HFF-Myc (cell line): ENCODE measurements around the gene PLXNA3.

Experiments
- DNase-seq: peaks from one replicate; pipeline ENCODE4 v3.0.0-alpha.2; 2011; ENCODE audit warnings: low read depth; ENCODE audit errors: extremely low read depth
- H3K4me3 ChIP-seq: replicated peaks from 2 replicates; pipeline ENCODE4 v1.5.1; 2011; ENCODE audit warnings: low read depth, mild to moderate bottlenecking, control low read depth, low read length
- TF ChIP-seq, protein P1 (sequence below): IDR thresholded peaks from 2 replicates; pipeline ENCODE4 v1.5.1; 2012; ENCODE audit warnings: mild to moderate bottlenecking, low read depth, low read length, control low read depth; ENCODE audit errors: missing control alignments

PLXNA3 gene

DNA sequence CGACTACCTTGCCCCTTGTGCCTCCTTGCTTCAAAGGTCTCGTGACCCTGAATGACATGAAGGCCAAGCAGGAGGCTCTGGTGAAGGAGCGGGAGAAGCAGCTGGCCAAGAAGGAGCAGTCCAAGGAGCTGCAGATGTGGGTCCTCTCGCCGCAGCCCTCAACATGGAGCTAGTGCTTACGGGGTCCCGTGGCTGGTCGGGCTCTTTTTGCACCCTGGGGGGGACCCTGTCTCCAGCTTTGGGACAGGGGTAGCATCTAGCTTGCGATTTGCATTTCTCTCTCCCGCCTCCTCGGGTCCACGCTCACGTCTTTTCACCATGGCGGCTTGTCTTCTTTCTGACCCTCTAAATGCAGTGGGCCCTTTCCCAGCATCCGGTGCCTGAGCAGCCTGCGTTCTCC lies 12.3 kb upstream of the PLXNA3 start:
- TF ChIP-seq, protein P1, sequence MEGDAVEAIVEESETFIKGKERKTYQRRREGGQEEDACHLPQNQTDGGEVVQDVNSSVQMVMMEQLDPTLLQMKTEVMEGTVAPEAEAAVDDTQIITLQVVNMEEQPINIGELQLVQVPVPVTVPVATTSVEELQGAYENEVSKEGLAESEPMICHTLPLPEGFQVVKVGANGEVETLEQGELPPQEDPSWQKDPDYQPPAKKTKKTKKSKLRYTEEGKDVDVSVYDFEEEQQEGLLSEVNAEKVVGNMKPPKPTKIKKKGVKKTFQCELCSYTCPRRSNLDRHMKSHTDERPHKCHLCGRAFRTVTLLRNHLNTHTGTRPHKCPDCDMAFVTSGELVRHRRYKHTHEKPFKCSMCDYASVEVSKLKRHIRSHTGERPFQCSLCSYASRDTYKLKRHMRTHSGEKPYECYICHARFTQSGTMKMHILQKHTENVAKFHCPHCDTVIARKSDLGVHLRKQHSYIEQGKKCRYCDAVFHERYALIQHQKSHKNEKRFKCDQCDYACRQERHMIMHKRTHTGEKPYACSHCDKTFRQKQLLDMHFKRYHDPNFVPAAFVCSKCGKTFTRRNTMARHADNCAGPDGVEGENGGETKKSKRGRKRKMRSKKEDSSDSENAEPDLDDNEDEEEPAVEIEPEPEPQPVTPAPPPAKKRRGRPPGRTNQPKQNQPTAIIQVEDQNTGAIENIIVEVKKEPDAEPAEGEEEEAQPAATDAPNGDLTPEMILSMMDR, result no peak
- no peak for DNase-seq
- H3K4me3 ChIP-seq, result no peak overlapping the region

DNA sequence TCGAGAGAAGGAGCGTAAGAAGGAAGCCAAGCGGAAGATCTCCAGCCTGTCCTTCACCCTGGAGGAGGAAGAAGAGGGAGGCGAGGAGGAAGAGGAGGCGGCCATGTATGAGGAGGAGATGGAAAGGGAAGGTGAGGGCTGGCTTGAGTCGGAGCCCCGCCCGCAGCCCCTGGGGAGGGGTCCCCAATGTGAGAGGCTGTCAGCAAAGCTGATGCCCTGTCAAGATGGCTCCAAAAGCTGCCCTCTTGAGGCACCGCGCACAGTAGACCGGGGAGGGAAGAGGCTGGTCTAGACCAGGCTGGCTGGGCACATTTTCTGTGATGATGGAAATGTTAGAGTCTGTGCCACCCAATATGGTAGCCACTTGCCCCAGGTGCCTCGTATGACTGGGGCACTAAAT lies 11.7 kb upstream of the PLXNA3 start:
- DNase-seq, result no peak
- H3K4me3 ChIP-seq, result no peak overlapping the region
- TF ChIP-seq, protein P1, result no peak

DNA sequence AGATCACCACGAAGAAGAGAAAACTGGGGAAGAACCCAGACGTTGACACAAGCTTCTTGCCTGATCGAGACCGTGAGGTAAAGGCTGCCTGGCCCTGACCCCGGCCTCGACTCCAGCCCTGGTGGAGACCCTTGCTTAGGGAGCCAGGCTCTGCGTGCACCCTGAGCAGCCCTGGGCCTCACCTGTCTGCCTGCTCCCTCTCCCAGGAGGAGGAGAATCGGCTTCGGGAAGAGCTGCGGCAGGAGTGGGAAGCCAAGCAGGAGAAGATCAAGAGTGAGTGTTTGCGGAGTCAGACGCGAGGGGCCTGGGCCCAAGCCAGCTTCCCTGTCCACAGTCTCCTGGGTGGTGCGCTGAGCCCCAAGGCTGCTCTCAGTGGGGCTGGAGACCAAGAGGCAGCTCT lies 9.6 kb upstream of the PLXNA3 start:
- no peak overlapping the region for H3K4me3 ChIP-seq
- TF ChIP-seq, protein P1, result no peak
- no peak for DNase-seq

DNA sequence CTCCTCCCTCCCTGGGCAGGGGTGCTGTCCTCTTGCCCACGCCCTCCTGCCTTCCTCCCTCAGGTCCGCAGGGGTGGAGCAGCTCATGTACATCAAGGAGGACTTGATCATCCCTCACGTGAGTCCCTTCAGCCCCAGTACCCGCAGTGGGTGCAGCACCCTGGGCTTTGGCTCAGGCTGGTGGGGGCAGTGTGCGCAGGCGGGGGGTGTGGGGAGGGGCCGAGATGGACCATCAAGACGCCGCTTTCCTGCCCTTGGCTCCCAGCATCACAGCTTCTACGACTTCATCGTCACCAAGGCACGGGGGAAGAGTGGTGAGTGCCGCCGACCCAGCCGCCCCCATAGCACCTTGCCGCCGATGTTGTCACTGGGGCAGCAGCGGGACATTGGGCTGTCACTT lies 8.5 kb upstream of the PLXNA3 start:
- TF ChIP-seq, protein P1, result no peak
- H3K4me3 ChIP-seq, result no peak overlapping the region
- no peak for DNase-seq

DNA sequence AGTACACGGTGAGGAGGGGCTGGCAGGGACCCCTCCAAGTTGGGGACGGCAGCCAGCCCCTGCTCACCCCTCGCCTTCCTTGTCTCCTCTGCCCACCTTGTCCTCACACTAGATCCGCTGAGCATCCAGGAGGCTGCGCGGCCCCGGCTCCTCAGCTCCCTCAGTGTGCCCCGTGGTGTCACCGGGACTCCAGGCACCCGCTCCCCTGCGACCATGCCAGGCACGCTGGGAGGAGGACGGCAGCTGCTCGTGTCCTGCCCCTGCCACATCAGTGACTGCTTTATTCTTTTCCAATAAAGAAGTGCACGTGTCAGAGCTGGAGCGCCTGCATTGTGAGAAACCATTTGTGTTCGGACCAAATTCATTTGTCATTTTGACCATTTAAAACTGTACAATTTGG lies 7.8 kb upstream of the PLXNA3 start:
- H3K4me3 ChIP-seq, result no peak overlapping the region
- TF ChIP-seq, protein P1, result no peak
- no peak for DNase-seq

DNA sequence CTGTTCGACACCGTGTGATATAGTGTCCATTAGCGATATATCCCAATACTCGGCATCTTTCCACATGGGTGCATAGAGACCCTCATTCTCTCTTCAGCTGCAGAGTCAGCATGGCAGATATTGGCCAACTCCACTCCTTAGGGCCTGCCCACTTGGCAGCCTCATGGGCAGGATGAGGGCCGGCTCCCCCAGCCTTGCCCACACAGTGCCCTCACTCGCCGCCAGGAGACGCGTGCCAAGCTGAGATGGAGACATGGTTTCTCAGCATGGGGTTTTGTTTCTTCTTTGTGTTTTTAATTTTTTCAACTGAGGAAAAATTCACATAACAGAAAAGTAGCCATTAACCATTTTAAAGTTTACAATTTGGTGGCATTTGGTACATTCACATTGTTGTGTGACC lies 5.3 kb upstream of the PLXNA3 start:
- TF ChIP-seq, protein P1, result no peak
- no peak for DNase-seq
- H3K4me3 ChIP-seq, result no peak overlapping the region

DNA sequence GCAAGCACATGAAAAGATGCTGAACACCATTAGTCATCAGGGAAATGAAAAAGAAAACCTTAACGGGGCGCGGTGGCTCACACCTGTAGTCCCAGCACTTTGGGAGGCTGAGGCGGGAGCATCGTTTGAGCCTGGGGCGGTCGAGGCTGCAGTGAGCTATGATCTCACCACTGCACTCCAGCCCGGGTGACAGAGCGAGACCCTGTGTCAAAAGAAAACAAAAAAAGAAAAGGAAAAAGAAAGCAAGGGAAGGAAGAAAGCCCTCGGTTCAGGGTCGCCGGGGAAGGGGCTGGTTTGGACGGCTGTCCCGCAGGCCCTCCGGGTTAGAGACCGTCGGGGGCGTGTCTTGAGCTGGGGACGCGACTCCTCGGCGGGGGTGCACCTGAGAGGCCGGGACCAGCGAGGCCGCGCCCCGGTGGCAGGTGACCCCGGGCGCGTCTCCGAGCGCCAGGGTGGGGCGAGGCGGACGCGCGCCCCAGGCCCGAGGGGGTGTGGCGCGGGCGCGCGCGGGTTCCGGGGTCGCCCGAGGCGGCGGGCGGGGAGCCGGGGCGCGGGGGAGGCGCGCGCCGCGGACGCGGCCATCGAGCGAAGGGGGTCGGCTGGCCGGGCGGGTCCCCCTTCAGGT lies 478 bp upstream of the PLXNA3 start:
- DNase-seq, result no peak

More for the DNA sequence above, 478 bp upstream of the PLXNA3 start:
- TF ChIP-seq, protein P1, result no peak
- peak overlapping the region; percentile 36 for H3K4me3 ChIP-seq
